CD14-positive monocyte (primary cell): Measurements from ENCODE around the gene ACR. TPM values are rescaled to one million over a fixed set of nuclear protein-coding genes. Genes with fewer than 3 reads are reported as not detected.

Experiments
- DNase-seq, 3 donors: peaks; one replicate each; pipeline ENCODE4 v3.0.0-alpha.2; 2011 to 2022
- H2AFZ ChIP-seq: 2 replicates; pipeline ENCODE4 v1.6.0; 2012; ENCODE audit warnings: mild to moderate bottlenecking, low read depth, low read length, inconsistent platforms; ENCODE audit not compliant: insufficient read depth, poor library complexity, severe bottlenecking
- H3K27ac ChIP-seq, 2 donors: 1 replicate in 1 of 2; 2 replicates in 1 of 2; pipeline ENCODE4 v1.5.1; 2012 to 2013; ENCODE audit warnings: low read length in 2 of 2, control low read depth in 1 of 2, inconsistent platforms in 1 of 2, low read depth in 1 of 2, mild to moderate bottlenecking in 1 of 2
- H3K27me3 ChIP-seq, 2 donors: one replicate each; pipeline versions ENCODE4 v1.6.0 to v1.6.1; 2011 to 2013; ENCODE audit warnings: low read length in 2 of 2; ENCODE audit not compliant: control insufficient read depth in 2 of 2, insufficient read depth in 2 of 2
- H3K36me3 ChIP-seq, 2 donors: replicated peaks in 1 of 2; 1 replicate in 1 of 2; 2 replicates in 1 of 2; pipeline versions ENCODE4 v1.5.1 to v1.6.1; 2012 to 2013; ENCODE audit warnings: low read length in 2 of 2, control low read depth in 1 of 2, inconsistent platforms in 1 of 2, mild to moderate bottlenecking in 1 of 2; ENCODE audit not compliant: insufficient read depth in 2 of 2, control insufficient read depth in 1 of 2
- H3K4me1 ChIP-seq, 2 donors: 1 replicate in 1 of 2; 2 replicates in 1 of 2; pipeline versions ENCODE4 v1.5.1 to v1.6.1; 2012 to 2013; ENCODE audit warnings: low read length in 2 of 2, control low read depth in 1 of 2, inconsistent platforms in 1 of 2, mild to moderate bottlenecking in 1 of 2, moderate library complexity in 1 of 2; ENCODE audit not compliant: insufficient read depth in 2 of 2, control insufficient read depth in 1 of 2
- H3K4me2 ChIP-seq: replicated peaks from 2 replicates; pipeline ENCODE3; 2012; ENCODE audit warnings: low read length, moderate library complexity, mild to moderate bottlenecking; ENCODE audit not compliant: poor library complexity, severe bottlenecking; ENCODE audit errors: extremely low read depth
- H3K4me3 ChIP-seq, 3 experiments: fragments of 200-600 bp in 1 of 3; sonication (generic) in 1 of 3; replicated peaks in 1 of 3; 1 replicate in 2 of 3; 2 replicates in 1 of 3; pipeline ENCODE4 v1.5.1; 2011 to 2013; ENCODE audit warnings: low read length in 3 of 3, mild to moderate bottlenecking in 3 of 3, control low read depth in 2 of 3, low read depth in 2 of 3, inconsistent platforms in 1 of 3, moderate library complexity in 1 of 3
- H3K79me2 ChIP-seq: 2 replicates; pipeline ENCODE4 v1.6.0; 2012; ENCODE audit warnings: mild to moderate bottlenecking, control low read depth, inconsistent platforms, low read length, moderate library complexity; ENCODE audit not compliant: insufficient read depth
- H3K9ac ChIP-seq: 2 replicates; pipeline ENCODE4 v1.6.0; 2017; ENCODE audit warnings: low read length, mild to moderate bottlenecking; ENCODE audit not compliant: insufficient read depth, poor library complexity, severe bottlenecking
- H3K9me3 ChIP-seq, 2 donors: replicated peaks in 1 of 2; 1 replicate in 1 of 2; 2 replicates in 1 of 2; pipeline versions ENCODE4 v1.5.1 to v1.6.1; 2012 to 2013; ENCODE audit warnings: low read length in 2 of 2, control low read depth in 1 of 2; ENCODE audit not compliant: control insufficient read depth in 1 of 2, insufficient read depth in 1 of 2
- H4K20me1 ChIP-seq: 2 replicates; pipeline ENCODE4 v1.6.0; 2012; ENCODE audit warnings: mild to moderate bottlenecking, low read length, control low read depth, moderate library complexity; ENCODE audit not compliant: insufficient read depth
- H3K27ac Mint-ChIP-seq, 7 donors: one replicate each; pipeline ENCODE4 v1.8.0; 2020; ENCODE audit warnings: mild to moderate bottlenecking in 7 of 7, mixed read lengths in 7 of 7, moderate library complexity in 6 of 7, inconsistent platforms in 2 of 7
- H3K27me3 Mint-ChIP-seq, 3 donors: one replicate each; pipeline ENCODE4 v1.8.0; 2021 to 2022; ENCODE audit warnings: low read depth in 3 of 3, mild to moderate bottlenecking in 3 of 3, mixed read lengths in 3 of 3, moderate library complexity in 3 of 3, inconsistent platforms in 1 of 3
- H3K36me3 Mint-ChIP-seq, 2 donors: one replicate each; pipeline ENCODE4 v1.8.0; 2020; ENCODE audit warnings: mixed read lengths in 2 of 2, inconsistent platforms in 1 of 2, mild to moderate bottlenecking in 1 of 2
- H3K4me1 Mint-ChIP-seq: one replicate; pipeline ENCODE4 v1.8.0; 2020; ENCODE audit warnings: mild to moderate bottlenecking, mixed read lengths
- H3K4me3 Mint-ChIP-seq, 2 donors: one replicate each; pipeline ENCODE4 v1.8.0; 2020; ENCODE audit warnings: mild to moderate bottlenecking in 2 of 2, mixed read lengths in 2 of 2, moderate library complexity in 1 of 2
- H3K9me3 Mint-ChIP-seq, 7 donors: one replicate each; pipeline ENCODE4 v1.8.0; 2020 to 2022; ENCODE audit warnings: mixed read lengths in 7 of 7, mild to moderate bottlenecking in 6 of 7, moderate library complexity in 6 of 7, inconsistent platforms in 2 of 7
- CTCF ChIP-seq: fragments of 200-600 bp; IDR thresholded peaks from one replicate; pipeline ENCODE4 v1.8.0; 2022; ENCODE audit warnings: antibody characterized with exemption, mild to moderate bottlenecking
- WGBS: methylation state at CpG from one replicate; pipeline ENCODE4 v1.1.5; 2013; ENCODE audit warnings: missing lambda C conversion rate; ENCODE audit not compliant: insufficient coverage; 5-methylcytosine and 5-hydroxymethylcytosine counted together
- intact Hi-C, 2 donors: fragments of 100-400 bp; cut with micrococcal nuclease; formaldehyde crosslinking; loops; one replicate each; pipeline versions ENCODE4 v1.15.0 to v1.15.1; 2023
- polyA plus RNA-seq, 3 donors: library from polyadenylated mRNA; depleted of rRNA in 1 of 3; unstranded in 2 of 3; stranded (reverse) in 1 of 3; fragments of 300-500 nt in 2 of 3; fragments of >200 nt in 1 of 3; fragmentation: Illumina TruSeq in 2 of 3; gene quantifications; 1 replicate in 2 of 3; 2 replicates in 1 of 3; pipeline ENCODE4 v1.2.3, GENCODE V29; 2012 to 2021

ACR gene
- polyA plus RNA-seq, 3 donors = not detected

- H3K4me3 ChIP-seq = no peak overlapping the region
- H3K27me3 Mint-ChIP-seq = no peaks in the 10 kb centered on the region
- no peak for DNase-seq
- TF ChIP-seq CTCF = no peak
- H3K36me3 Mint-ChIP-seq = no peaks in the 10 kb centered on the region
- no peaks in the 10 kb centered on the region for H3K9me3 Mint-ChIP-seq
- WGBS = 93% methylated on average over 10 of the region's 15 CpGs
- no peaks in the 10 kb centered on the region for H3K79me2 ChIP-seq
- no peak overlapping the region for H2AFZ ChIP-seq
- no peak overlapping the region for H3K4me2 ChIP-seq
- no peaks in the 10 kb centered on the region for H3K4me1 ChIP-seq
- no peaks in the 10 kb centered on the region for H3K9me3 ChIP-seq
- H3K27ac Mint-ChIP-seq = no peak overlapping the region
- H3K4me1 Mint-ChIP-seq = no peaks in the 10 kb centered on the region
- H3K27ac ChIP-seq = no peak overlapping the region
- H3K27me3 ChIP-seq = no peaks in the 10 kb centered on the region
- intact Hi-C loops = no loop called here
- H3K36me3 ChIP-seq = no peaks in the 10 kb centered on the region
- H3K4me3 Mint-ChIP-seq = no peak overlapping the region
- no peak overlapping the region for H3K9ac ChIP-seq
- no peaks in the 10 kb centered on the region for H4K20me1 ChIP-seq
Observed at GRCh38 chr22:50699756-50700386, 38.1 kb upstream of the ACR start.

- no peaks in the 10 kb centered on the region for H3K27me3 Mint-ChIP-seq
- intact Hi-C loops = no loop called here
Observed at GRCh38 chr22:50700387-50701075, 37.5 kb upstream of the ACR start.

More at GRCh38 chr22:50700387-50701075, 37.5 kb upstream of the ACR start:
- H3K4me1 ChIP-seq = no peaks in the 10 kb centered on the region
- H3K36me3 Mint-ChIP-seq = no peaks in the 10 kb centered on the region
- WGBS = 92% methylated on average over 19 of the region's 19 CpGs
- H3K9me3 Mint-ChIP-seq = no peaks in the 10 kb centered on the region
- H3K9me3 ChIP-seq = no peaks in the 10 kb centered on the region
- H3K79me2 ChIP-seq = no peaks in the 10 kb centered on the region
- no peak for DNase-seq
- H3K27me3 ChIP-seq = no peaks in the 10 kb centered on the region
- H4K20me1 ChIP-seq = no peaks in the 10 kb centered on the region
- TF ChIP-seq CTCF = no peak
- no peak overlapping the region for H3K27ac ChIP-seq
- H3K27ac Mint-ChIP-seq = no peak overlapping the region
- H3K4me3 Mint-ChIP-seq = no peak overlapping the region
- no peaks in the 10 kb centered on the region for H3K4me1 Mint-ChIP-seq
- no peaks in the 10 kb centered on the region for H3K36me3 ChIP-seq
- no peak overlapping the region for H2AFZ ChIP-seq
- no peak overlapping the region for H3K4me3 ChIP-seq
- no peak overlapping the region for H3K4me2 ChIP-seq
- H3K9ac ChIP-seq = no peak overlapping the region
